Activated T-helper 1 cell treated with anti-CD3 and anti-CD28 coated beads, Interleukin-12 subunit alpha, Interleukin-12 subunit beta, Interleukin-2, Interleukin-4 antibody, amounts not matched to agents 30 ng/mL and 10 ng/mL and 1 ng/mL, durations not matched to agents 14 hours and 24 hours and 36 hours (primary cell): ENCODE data around the gene SLC7A1. TPM values are rescaled to one million over a fixed set of nuclear protein-coding genes. Genes with fewer than 3 reads are reported as not detected.
A peak's percentile ranks its signal among the peaks of the same experiment; 100 is the strongest.

ENCODE experiments used
- DNase-seq: peaks from one replicate; pipeline ENCODE4 v3.0.0; 2021; ENCODE audit warnings: low spot score
- H3K27ac Mint-ChIP-seq: one replicate; pipeline ENCODE4 v1.8.0; 2021; ENCODE audit warnings: mild to moderate bottlenecking, mixed read lengths
- H3K27me3 Mint-ChIP-seq: one replicate; pipeline ENCODE4 v1.8.0; 2022; ENCODE audit warnings: mild to moderate bottlenecking, moderate library complexity, mixed read lengths; ENCODE audit not compliant: insufficient read depth
- H3K36me3 Mint-ChIP-seq: one replicate; pipeline ENCODE4 v1.8.0; 2021; ENCODE audit warnings: low read depth, mixed read lengths
- H3K4me1 Mint-ChIP-seq: one replicate; pipeline ENCODE4 v1.8.0; 2021; ENCODE audit warnings: low read depth, mixed read lengths
- H3K4me3 Mint-ChIP-seq: one replicate; pipeline ENCODE4 v1.8.0; 2021; ENCODE audit warnings: mild to moderate bottlenecking, moderate library complexity, mixed read lengths
- H3K9me3 Mint-ChIP-seq: one replicate; pipeline ENCODE4 v1.8.0; 2021; ENCODE audit warnings: mixed read lengths
- intact Hi-C: fragments of 100-400 bp; cut with micrococcal nuclease; formaldehyde crosslinking; loops from one replicate; pipeline ENCODE4 v1.15.1; 2024
- total RNA-seq: library from RNA; stranded (reverse); gene quantifications from 2 replicates; pipeline ENCODE4 v1.2.3, GENCODE V29; 2022

The SLC7A1 gene
- total RNA-seq, 1 donor from 2014 or later, result 128 TPM

GRCh38 chr13:29564818-29565217 lies 30.7 kb downstream of the SLC7A1 start:
- no peak for DNase-seq
- H3K36me3 Mint-ChIP-seq, result peaks cover 2% of the 10 kb centered on the region
- H3K9me3 Mint-ChIP-seq, result no peaks in the 10 kb centered on the region
- H3K4me1 Mint-ChIP-seq, result peaks cover 44% of the 10 kb centered on the region
- intact Hi-C loops, result no loop called here
- H3K27ac Mint-ChIP-seq, result no peak overlapping the region
- no peaks in the 10 kb centered on the region for H3K27me3 Mint-ChIP-seq
- H3K4me3 Mint-ChIP-seq, result no peak overlapping the region

DNA sequence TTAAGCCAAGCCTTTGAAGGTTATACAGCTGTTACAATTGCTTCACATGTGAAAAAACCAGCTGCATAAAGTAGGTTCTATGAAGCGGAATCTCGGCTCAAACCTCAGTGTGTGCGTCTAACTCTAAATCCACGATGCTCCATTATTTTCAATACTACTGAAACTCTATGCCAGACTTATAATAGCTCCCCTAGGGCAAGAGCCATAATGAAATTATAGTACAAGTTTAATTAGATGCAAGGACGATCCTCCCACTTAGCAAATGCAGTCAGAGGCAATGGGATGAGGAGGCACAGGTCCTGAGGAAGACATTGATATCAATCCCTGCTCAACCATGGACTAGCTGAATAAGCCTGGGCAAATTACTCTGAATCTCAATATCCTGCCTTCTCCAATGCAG lies 31.1 kb downstream of the SLC7A1 start:
- intact Hi-C loops, result no loop called here
- H3K27me3 Mint-ChIP-seq, result no peaks in the 10 kb centered on the region
- no peak overlapping the region for H3K27ac Mint-ChIP-seq
- no peak overlapping the region for H3K4me3 Mint-ChIP-seq
- DNase-seq, result no peak
- no peaks in the 10 kb centered on the region for H3K9me3 Mint-ChIP-seq
- peaks cover 2% of the 10 kb centered on the region for H3K36me3 Mint-ChIP-seq
- peaks cover 44% of the 10 kb centered on the region for H3K4me1 Mint-ChIP-seq

GRCh38 chr13:29563941-29564340 lies 31.5 kb downstream of the SLC7A1 start:
- H3K27ac Mint-ChIP-seq, result no peak overlapping the region
- no peaks in the 10 kb centered on the region for H3K9me3 Mint-ChIP-seq
- peaks cover 2% of the 10 kb centered on the region for H3K36me3 Mint-ChIP-seq
- H3K4me3 Mint-ChIP-seq, result no peak overlapping the region
- H3K27me3 Mint-ChIP-seq, result no peaks in the 10 kb centered on the region
- peaks cover 44% of the 10 kb centered on the region for H3K4me1 Mint-ChIP-seq
- DNase-seq, result no peak
- intact Hi-C loops, result no loop called here

DNA sequence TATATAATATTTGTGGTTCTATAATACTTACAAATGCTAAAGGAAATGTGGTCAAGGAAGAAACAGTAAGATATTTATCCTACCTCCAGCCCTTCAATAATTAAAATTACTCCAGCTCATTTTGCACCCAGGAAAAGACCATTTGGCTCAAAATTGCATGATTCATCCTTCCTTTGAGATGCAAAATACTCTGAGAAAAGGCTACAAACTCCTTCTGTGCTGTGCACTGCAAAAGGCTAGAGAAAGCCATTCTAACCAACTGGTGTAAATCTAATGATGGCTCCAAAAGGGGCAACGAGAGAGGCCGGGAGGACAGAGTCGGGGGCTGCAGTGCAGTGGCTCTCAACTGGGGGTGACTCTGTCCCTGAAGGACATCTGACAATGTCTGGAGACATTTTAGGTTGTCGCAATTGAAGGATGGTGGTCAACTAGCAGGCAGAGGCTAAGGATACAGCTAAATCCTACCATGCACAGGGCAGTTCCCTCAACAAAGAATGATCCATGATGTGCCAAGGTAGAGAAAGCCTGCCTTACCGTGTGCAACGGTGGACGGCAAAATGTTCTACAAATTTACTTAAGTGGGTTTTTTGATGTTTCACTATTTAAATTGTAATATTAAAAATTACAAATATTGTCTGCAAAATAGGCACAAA lies 32.6 kb downstream of the SLC7A1 start:
- Mint-ChIP-seq H3K36me3 (peaks cover 2% of the 10 kb centered on the region), H3K27ac (no peak overlapping the region), H3K4me1 (peaks cover 44% of the 10 kb centered on the region), H3K27me3 (no peaks in the 10 kb centered on the region), H3K4me3 (no peak overlapping the region), H3K9me3 (no peaks in the 10 kb centered on the region)
- intact Hi-C loops, result no loop called here
- DNase-seq, result no peak

GRCh38 chr13:29561918-29562317 lies 33.6 kb downstream of the SLC7A1 start:
- DNase-seq, result no peak
- Mint-ChIP-seq H3K36me3 (peaks cover 2% of the 10 kb centered on the region), H3K4me3 (no peak overlapping the region), H3K9me3 (no peaks in the 10 kb centered on the region), H3K27me3 (no peaks in the 10 kb centered on the region), H3K4me1 (peaks cover 48% of the 10 kb centered on the region), H3K27ac (no peak overlapping the region)
- intact Hi-C loops, result no loop called here

DNA sequence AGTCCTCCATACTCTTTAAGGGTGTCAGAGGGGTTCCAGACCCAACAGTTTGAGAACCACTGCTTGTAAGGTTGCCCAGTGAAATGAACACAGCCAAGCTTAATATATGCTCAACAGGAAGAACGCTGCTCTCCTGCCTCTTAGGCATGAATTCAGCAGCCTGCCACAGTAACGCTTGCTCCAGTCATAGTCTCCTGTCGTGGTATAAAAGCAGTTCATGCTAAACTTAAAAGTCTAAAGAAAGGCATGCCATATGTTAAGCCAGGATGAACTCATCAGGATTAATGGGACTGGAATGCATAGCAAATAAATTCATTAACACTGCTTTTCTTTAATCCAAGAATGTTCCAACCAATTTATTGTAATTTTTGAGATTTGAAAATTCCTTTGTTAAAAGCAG lies 38.7 kb downstream of the SLC7A1 start:
- Mint-ChIP-seq H3K4me1 (peaks cover 19% of the 10 kb centered on the region), H3K27me3 (no peaks in the 10 kb centered on the region), H3K4me3 (no peak overlapping the region), H3K36me3 (peaks cover 16% of the 10 kb centered on the region), H3K27ac (no peak overlapping the region), H3K9me3 (no peaks in the 10 kb centered on the region)
- no peak for DNase-seq
- intact Hi-C loops, result no loop called here

DNA sequence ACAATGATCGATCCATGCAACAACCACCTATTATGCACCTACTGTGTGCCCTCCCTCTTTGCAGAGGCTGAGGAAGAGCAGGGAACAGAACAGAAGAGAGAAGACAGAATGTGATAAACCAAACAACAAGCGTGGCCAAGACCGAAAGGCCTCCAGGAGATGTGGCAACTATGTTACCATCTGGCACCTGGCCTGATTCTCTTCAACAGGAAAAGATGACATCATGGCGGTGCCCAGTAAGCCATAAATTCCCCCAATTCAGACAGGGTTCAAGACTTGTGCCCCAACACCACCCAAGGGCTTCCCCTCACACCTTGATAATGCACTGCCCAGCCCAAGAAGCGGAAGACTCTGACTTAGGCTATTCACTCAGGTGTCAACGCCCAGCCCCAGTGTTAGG lies 44.3 kb downstream of the SLC7A1 start:
- H3K9me3 Mint-ChIP-seq, result no peaks in the 10 kb centered on the region
- H3K27ac Mint-ChIP-seq, result no peak overlapping the region
- peaks cover 9% of the 10 kb centered on the region for H3K4me1 Mint-ChIP-seq
- H3K27me3 Mint-ChIP-seq, result no peaks in the 10 kb centered on the region
- DNase-seq, result no peak
- no peak overlapping the region for H3K4me3 Mint-ChIP-seq
- peaks cover 35% of the 10 kb centered on the region for H3K36me3 Mint-ChIP-seq
- intact Hi-C loops, result no loop called here

DNA sequence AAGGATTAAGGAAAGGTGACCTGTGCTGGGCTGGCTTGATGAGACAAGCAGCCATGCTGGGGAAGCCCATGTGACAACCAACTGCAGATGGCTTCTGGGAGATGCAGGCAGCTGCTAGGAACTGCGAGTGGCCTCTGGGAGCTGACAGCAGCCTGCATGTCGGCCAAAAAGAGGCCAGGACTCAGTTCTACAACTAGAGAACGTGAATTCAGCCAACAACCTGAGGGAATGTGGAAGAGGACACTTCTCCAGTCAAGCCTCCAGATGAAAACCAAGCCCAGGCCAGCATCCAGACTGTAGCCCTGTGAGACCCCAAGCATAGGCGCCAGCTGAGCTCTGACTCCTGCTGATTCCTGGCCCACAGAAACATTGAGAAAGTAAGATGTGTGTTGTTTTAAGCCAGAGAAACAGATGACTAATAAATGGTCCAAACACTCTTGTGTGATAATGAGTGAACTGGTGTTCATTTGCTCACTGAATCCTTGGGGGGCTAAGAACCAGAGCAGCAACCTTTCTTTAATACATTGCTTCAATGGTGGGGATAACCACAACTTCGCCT lies 45.0 kb downstream of the SLC7A1 start:
- Mint-ChIP-seq H3K36me3 (peaks cover 35% of the 10 kb centered on the region), H3K9me3 (no peaks in the 10 kb centered on the region), H3K27ac (no peak overlapping the region), H3K4me1 (peaks cover 6% of the 10 kb centered on the region), H3K4me3 (no peak overlapping the region), H3K27me3 (no peaks in the 10 kb centered on the region)
- DNase-seq, result no peak
- intact Hi-C loops, result no loop called here

- intact Hi-C loops, result no loop called here
- H3K4me1 Mint-ChIP-seq, result peaks cover 10% of the 10 kb centered on the region
- peaks cover 33% of the 10 kb centered on the region for H3K36me3 Mint-ChIP-seq
- no peak overlapping the region for H3K4me3 Mint-ChIP-seq
- no peak for DNase-seq
- H3K27ac Mint-ChIP-seq, result no peak overlapping the region
- no peaks in the 10 kb centered on the region for H3K27me3 Mint-ChIP-seq
- no peaks in the 10 kb centered on the region for H3K9me3 Mint-ChIP-seq
Measured at GRCh38 chr13:29548722-29549121, 46.8 kb downstream of the SLC7A1 start.

DNA sequence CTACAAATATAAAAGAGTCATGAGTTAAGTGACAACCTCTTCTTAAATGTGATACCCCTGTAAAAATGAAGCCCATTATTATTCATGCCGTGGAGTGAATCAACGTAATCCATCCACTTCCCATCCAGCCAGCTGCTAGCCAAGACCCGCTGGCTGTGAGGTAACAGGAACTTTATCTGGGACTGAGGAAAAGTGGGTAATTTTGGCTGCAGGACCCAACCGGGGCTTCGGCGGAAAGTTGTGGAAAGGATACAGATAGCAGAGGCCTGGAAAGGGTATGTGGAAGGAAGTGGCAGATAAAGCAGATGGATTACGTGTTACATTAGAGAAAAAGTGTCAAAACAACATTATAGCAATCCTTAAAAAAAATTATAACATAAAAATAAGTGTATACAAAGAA lies 48.3 kb downstream of the SLC7A1 start:
- no peak overlapping the region for H3K27ac Mint-ChIP-seq
- no peak for DNase-seq
- H3K36me3 Mint-ChIP-seq, result peaks cover 21% of the 10 kb centered on the region
- H3K27me3 Mint-ChIP-seq, result peaks cover 2% of the 10 kb centered on the region
- no peak overlapping the region for H3K4me3 Mint-ChIP-seq
- H3K4me1 Mint-ChIP-seq, result peaks cover 22% of the 10 kb centered on the region
- H3K9me3 Mint-ChIP-seq, result no peaks in the 10 kb centered on the region
- intact Hi-C loops, result no loop called here

DNA sequence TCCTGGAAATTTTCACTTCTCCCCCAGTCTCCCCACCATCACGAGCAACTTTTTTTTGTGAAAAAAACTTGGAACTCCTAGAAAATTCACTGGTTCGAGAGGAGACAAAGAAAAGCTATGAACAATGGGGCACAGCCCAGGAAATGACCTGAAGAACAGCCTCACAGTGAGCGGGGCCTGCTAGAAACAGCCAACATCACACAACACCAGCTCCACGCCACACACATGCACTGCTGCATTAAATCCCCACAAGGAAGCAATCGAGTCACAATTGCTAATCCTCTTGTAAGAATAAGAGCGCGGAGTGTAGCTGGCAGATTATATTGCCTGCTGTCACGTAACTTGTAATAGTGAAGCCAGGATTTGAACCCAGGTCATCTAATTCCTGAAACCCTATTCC lies 48.8 kb downstream of the SLC7A1 start:
- Mint-ChIP-seq H3K27me3 (peaks cover 2% of the 10 kb centered on the region), H3K9me3 (no peaks in the 10 kb centered on the region), H3K4me1 (peaks cover 23% of the 10 kb centered on the region), H3K4me3 (no peak overlapping the region), H3K27ac (no peak overlapping the region), H3K36me3 (peaks cover 21% of the 10 kb centered on the region)
- intact Hi-C loops, result no loop called here
- no peak for DNase-seq

GRCh38 chr13:29545988-29546387 lies 49.5 kb downstream of the SLC7A1 start:
- Mint-ChIP-seq H3K36me3 (peaks cover 19% of the 10 kb centered on the region), H3K9me3 (no peaks in the 10 kb centered on the region), H3K4me1 (peaks cover 30% of the 10 kb centered on the region), H3K4me3 (no peak overlapping the region), H3K27me3 (peaks cover 2% of the 10 kb centered on the region), H3K27ac (no peak overlapping the region)
- intact Hi-C loops, result no loop called here
- no peak for DNase-seq

DNA sequence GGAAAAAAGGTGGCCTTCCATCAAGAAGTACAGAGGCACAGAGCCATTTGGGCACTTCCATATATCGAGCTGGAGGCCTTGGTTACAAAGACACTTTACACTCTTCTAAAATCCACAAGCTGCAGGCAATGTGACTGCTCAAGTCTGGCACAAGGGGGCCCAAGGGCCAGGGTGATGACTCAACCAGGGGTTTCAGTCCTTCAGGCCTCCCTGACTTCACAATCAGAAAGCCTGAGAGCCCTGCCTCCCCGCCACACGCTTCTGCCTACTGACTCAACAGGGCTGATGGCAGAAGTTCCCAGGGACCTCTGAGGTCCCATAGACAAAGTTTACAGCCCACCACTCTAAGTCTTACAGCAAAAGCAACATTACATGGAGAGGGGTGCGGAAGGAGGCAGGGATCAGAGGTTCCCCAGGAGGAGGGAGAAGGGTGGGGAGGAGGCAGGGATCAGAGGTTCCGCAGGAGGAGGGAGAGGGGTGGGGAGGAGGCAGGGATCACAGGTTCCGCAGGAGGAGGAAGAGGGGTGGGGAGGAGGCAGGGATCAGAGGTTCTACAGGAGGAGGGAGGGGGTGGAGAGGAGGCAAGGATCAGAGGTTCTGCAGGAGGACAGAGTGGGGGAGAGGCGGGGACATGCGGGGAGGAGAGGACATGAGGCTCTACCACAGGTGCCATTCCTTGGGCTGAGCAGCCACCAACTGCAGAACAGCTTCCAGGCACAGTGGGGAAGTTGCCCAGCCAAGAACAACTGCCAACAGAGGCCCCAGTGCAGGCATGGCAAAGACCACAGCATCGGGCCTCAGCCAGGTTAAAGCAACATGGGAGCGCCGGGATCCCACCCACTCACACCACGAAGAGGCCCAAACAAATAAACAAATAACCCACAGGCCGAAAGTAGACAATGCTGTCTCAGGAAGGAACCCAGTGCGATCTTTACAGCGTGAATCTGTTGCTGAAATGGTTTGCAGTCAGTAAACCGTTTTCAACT lies 52.0 kb downstream of the SLC7A1 start:
- H3K27ac Mint-ChIP-seq, result peak overlapping the region; percentile 77
- no peaks in the 10 kb centered on the region for H3K9me3 Mint-ChIP-seq
- peaks cover 2% of the 10 kb centered on the region for H3K27me3 Mint-ChIP-seq
- H3K4me3 Mint-ChIP-seq, result no peak overlapping the region
- peaks cover 9% of the 10 kb centered on the region for H3K36me3 Mint-ChIP-seq
- intact Hi-C loops, result loop anchor here (5.0 kb wide), 1 partner anchor 49 kb away; no protein-coding TSS in a partner anchor
- peak; percentile 3 for DNase-seq
- H3K4me1 Mint-ChIP-seq, result peaks cover 34% of the 10 kb centered on the region
